HG03354 (cell line): Measurements from ENCODE around the gene MYRIP.

Source experiments
- ATAC-seq: cut with Tn5 transposase; IDR thresholded peaks from one replicate; pipeline ENCODE4 v1.9.1; 2021; ENCODE audit warnings: mild to moderate bottlenecking; ENCODE audit not compliant: unreplicated experiment, poor library complexity, severe bottlenecking

Gene MYRIP

DNA sequence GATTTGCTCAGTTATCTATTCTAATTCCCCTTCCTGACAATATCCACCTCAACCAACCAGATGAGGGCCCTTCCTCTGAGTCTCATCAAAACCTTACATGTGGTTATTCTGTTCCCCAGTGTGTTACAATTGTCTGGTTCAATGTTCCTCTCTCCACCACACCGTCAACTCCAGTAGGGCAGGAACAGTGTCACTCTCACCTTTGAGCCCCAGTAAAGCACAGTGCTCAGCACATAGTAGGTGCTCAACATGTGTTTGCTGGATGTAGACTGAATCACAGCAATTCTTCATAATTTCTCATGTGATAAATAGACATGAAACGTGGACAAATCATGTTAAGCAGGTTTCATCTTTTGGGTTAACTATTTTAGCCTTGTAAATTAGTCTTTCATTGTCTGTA lies 397.1 kb downstream of the MYRIP start:
- ATAC-seq = no peak

DNA sequence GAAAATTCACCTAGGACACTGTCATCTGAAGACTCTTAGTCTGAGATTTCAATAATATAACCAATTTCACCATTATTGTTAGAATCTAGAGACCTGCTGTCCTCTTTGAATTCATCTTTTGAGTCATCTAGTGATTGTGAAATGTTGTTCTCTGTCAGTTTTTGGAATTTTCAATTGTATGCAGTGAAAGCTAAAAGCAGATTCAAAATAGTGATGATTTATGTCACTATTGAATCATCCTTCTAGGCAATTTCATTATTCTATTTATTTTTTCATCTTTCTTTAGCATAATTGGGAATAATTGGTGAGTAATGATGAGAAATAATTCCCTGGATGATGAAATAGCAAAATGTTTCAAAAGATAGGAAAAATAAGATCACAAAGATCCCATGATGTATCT lies 398.4 kb downstream of the MYRIP start:
- no peak for ATAC-seq

DNA sequence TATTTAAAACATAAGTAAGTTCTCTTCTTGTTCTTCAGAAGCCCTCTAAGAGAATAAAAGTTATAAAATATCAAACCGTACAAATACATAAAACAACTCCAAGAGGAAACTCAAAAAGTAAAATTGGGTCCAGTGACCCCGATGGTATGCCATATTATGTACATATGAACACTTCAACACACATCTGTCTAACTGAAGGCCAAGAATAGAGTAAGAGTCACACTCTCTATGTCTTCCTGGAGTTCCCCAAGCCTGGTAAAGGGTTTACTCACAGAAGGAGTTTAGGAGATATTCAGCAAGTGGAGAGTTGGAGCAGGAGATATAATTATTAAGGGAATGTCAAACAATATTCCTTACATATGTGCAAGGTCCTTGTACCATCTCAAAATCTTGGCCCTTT lies 398.8 kb downstream of the MYRIP start:
- ATAC-seq = no peak

DNA sequence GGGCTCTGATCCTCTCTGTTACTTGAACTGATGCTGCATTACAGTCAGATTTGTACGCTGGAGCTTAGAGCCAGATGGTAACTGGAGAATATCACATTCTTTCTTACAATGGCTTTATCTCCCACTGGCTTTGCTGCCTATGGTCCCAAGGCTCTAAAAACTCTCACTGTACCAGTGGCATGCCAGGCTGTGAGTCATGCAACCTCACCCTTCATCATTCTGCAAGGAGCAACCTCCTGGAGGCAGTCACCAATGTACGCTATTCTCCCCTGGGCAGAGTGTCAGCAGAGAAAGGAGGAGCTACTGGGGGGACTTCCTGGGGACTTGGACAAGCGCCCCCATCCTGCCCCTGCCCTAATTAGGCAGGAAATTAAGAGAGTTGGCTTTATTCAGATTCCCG lies 402.2 kb downstream of the MYRIP start:
- ATAC-seq = no peak

DNA sequence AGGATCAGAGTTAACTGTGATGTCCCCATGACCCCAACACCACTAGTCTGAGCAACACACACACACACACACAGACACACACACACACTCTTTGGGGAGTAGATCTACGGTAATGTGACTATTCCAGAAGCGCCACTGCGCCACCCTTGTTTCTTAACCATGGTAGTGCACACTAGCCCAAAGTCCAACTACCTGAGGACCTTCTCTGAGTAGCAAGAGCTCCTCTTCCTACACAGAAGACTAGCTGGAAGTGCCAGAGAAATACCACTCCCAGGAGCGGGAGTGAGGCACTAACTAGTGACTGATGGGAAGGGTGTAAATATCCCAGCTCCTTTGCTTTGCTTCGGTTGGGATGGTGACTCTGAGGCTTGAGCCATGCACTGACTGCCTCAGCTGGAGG lies 404.1 kb downstream of the MYRIP start:
- no peak for ATAC-seq

DNA sequence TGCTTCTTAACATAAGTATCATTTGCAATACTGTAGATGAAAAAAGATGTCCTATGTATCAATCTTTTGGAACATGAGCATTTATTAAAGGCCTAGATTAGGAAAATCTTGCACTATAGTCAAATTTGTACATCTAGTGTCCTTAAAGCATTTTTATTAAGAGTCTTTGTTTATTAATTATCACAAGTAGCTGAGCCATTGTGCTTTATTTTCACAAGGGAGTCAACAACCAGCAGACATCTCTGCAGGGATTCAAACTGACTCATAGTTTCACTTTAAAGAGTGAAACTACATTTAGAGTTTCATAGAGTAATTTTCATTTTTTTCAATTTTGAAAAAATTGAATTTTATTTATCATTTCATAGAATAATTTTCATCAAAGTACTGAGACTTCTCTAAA lies 405.6 kb downstream of the MYRIP start:
- ATAC-seq = no peak

DNA sequence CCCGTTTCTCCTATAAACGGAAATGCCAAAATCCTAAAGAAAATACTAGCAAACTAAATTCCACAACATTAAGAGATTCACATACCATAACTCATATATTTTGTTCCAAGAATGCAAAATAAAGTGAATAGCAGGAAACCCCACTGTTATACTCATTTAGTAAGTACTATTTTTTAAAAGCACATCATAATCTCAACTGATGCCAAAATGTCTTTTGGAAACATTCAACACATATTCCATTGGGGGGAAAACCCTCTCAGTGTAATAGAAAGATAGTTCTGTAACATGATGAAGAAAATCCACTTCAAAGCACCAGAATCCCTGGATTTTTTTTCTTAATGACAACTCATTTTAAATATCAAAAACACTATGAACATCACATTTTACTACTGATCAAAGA lies 407.1 kb downstream of the MYRIP start:
- no peak for ATAC-seq

DNA sequence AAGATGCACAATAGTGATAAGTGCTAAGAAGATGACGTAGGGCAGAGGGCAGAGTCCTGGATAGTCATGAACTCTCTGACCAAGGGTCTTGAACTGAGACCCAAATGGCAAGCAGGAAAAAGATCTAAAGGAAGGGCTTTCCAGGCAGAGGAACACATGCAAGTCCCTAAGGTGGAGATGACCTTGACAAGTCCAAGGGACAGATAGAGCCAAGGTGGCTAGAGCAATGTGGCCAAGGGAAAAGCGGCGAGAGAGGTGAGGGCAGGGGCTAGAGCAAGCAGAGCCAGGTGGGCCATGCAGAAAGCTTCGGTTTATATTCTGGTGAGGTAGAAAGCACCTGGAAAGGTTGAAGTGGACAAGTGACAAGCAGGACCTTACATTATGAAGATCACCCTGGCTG lies 414.4 kb downstream of the MYRIP start:
- no peak for ATAC-seq

DNA sequence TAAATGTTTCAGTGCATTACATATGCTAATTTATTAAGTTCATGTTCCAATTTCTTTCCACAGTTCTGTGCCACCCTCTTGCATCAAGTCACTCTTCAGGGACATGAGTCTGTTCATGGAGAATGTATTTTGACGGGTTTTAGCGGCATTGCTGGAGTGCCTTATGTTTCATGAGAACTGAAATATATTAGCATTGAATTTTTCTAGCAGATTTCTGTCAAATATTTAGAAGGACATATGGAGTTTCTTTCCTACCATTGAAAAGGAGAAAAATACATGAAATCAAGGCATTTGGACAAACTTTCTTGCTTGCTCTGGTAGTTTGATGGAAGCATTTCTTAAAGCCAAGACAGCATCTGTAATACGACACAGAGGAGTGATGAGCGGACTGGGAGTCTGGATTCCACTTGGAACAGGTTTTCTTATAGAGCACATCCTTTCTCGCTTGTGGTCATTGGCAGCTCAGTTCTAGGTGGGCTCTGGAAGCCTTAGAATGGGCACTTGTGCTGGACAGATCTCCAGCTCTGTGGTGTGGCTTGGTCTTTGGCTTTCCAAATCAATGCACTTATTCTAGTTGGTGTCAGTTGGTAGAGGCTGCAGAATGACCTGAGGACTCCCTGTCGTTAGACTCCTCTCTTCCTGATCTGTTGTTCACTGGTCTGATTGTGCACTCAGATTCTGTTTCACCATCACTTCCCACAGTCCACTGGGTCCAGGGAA lies 415.5 kb downstream of the MYRIP start:
- no peak for ATAC-seq

DNA sequence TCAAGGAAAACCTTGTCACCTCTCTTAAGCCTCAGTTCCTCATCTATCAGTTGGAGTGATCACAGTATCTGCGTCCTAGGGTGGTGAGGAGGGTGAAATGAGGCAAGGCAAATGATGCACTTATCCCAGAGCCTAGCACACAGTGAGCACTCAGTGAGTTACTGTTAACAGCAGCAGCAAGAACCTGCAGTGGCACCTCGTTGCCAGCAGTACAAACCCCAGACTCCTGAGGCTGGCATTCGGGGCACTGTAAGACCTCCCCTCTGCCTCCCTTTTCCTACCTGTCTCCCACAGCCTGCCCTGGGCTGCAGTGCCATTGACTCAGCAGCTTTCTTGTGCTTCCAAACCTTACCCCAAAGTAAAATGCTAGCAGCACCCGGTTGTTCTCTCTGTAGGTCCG lies 417.2 kb downstream of the MYRIP start:
- ATAC-seq = no peak

DNA sequence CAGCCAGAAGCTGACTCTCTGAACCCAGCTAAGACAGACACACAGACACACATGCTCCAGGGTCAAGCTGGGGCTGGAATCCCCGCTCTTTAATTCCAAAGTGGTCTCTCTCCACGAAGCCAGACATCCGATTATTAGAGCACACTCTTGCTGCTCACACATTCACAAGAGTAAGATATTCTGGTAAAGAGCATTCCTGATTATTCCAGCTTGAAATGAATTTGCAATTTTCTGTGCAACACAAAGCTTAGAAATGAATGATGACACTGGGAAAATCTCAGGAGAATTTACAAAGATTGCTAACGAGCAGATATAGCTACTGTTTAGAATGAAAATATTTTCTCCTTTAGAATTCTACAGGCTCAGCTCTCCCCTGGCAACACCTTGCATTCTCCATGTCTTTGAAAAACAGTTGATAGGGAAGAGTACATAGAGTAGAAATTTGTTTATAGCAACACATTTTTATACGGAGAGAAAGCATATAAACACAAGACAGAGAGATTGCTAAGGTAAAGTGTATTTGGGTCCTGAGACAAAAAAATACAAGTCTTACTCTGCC lies 419.5 kb downstream of the MYRIP start:
- ATAC-seq = no peak

DNA sequence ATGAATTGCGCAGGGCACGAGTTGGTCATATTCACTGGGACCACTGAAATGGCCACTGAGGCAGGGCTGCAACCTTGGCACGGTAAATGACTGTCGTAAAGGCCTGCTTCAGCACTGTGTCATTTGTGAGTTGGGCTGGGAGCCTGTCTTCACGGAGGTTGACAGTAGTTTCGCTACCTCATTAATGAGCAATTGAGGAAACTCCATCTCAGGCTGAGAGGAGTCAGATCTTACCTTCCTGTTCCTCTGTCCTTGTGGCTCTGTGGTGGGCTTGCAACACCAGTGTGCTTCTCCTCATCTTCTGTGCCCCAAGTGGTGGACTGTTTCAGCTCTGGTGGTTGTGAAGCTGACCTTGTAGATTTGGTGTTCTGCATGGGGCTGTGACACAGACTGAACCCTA lies 420.0 kb downstream of the MYRIP start:
- ATAC-seq = no peak

DNA sequence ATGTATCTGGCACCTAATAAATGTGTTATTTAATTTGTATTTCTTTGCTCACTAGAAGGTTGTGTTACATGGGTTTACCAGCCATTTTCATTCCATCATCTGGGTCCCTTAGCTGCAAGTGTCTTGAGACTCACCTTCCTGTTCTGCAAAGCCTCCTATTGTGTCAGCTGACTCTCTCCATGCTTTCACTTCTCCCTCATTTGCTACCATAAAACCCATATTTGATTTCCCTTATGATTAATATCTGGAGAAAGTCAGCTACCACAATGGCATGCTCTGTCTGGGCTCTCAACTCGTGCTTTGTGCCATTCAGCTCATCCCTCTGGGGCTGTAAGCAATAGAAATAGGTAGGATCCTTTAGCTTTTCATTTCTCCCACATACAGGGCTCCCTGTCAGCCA lies 420.6 kb downstream of the MYRIP start:
- no peak for ATAC-seq

DNA sequence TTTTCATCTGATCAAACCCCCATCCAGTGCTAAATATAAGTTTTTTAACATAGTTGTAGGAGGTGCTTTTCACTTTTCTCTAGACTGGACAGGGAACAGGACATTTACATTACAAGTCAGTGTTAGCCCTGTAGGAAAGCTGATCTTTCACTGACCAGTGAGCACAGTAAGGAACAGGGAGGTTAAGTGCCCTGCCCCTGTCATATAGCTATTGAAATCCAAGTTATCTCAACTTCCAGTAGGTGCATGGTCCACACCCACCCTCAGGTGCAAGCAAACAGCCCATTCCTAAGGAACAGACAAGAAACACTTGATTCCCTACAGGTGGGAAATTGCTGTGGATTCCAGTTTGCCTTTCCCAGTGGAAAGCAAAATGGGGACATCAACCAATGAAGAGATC lies 421.0 kb downstream of the MYRIP start:
- ATAC-seq = no peak

DNA sequence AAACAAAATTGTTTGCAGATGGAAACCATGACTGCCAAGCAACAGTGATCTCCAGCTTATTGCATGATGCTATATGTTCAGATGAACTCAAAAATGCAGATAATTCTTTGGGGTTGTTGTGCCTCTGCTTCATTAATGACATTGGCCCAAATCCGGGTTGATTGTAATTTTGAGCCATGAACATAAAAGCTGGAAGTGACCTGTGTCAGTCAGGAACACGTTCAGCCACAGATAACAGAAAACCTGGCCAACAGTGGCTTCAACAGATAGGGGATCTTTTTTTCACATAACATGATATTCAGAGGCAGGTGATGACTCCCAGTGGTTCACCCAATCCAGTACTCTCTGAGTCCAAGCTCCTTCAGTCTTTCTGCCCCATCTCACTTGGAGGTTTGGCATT lies 423.2 kb downstream of the MYRIP start:
- no peak for ATAC-seq

DNA sequence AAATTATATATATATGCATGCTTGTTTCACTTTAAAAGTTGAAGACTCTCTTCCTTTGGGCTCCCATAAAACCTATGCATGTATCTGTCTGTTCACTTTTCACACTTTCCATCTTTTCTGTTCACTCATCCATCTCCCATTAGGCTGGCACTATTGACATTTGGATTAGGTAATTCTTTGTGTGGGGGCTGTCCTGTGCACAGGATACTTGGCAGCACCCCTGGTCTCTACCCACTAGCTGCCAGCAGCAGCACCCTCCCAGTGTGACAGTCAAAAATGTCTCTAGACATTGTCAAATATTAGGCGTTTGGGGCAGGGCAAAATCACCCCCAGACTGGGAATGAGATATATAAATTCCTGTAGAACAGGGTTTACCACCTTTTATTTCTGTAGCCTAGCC lies 427.8 kb downstream of the MYRIP start:
- no peak for ATAC-seq

DNA sequence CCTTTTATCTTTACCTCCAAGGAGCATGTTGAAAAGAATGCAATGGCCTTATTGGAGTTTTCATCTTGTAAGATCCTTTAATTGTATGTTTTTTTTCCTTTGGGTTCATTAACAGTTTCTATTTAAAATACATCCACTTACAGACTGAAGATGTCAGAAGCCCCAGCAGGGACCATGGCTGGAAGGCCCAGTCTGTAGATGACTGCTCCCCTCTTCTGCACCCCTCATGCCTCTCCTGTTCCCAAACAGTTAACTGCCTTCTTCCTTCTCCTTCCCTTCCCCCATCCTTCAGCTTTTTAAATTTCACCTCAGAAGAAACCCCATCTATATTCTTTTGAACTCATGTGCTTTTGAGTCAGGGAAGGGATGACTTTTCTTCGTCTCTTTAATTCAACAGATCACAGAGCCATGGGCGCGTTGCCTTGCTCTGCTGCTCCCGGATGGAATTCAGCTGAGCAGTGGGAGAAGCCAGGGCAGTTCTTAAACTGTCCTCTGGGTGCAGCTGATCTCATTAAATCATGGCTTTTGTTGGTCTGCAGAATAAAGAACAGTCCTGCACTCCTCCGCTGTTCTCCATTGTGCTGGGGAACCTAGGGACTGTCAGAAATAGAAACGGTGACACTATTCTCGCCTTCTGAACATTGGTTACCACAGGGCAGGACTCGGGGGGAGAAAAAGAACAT lies 428.6 kb downstream of the MYRIP start:
- ATAC-seq = no peak

DNA sequence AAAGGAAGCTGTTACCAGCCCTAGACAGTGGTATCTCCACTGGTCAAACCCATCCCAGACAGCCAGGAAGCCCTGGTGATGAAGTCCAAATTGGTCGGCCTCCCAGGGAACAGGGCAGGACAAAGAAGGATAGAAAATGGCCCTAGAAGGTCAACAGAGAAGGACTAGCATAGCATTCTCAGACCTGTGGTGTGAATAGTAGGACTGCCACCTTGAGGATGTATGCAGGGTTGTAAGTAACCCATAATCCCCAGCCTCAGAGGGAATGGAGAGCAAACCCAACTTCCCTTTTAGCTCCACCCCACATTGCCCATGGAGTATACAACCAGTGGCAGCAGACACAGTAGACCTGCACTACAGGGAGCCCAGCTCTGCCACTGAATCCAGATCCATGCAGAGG lies 431.5 kb downstream of the MYRIP start:
- no peak for ATAC-seq

DNA sequence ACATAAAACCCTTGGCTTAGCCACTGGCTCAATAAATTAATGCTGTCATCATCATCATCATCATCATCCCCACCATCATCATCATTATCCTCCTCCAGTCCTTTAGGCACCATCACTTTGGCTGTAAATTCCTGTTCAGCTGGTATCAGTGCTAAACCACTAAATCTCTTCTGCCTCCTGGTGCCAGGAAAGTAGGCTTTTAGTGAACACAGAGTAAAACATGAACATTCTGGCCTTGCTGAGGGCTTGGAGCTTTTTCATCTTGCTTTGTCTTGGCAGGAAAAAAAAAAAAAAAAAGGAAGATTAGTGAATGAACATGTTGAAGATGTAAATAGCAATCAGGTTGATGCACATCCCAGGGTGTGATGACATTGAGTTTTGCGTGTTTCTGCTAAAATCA lies 432.8 kb downstream of the MYRIP start:
- no peak for ATAC-seq

DNA sequence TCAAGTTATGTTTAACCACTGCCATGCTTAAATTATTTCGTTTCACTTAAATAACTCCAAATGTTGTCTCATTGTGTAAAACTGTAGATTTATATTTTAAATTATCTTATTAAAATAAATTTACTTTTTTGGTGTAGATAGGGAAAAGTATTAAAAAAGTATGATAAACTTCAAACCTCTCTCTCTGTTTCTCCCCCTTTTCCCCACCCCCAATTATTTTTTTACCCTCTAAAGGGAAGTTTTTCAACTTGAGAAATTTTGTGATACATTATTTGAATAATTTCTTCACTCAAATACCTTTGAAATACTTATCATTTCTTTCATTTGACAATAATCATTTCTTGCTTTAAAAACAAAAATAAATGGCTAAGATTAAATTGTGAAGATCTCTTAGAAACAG lies 433.2 kb downstream of the MYRIP start:
- no peak for ATAC-seq

DNA sequence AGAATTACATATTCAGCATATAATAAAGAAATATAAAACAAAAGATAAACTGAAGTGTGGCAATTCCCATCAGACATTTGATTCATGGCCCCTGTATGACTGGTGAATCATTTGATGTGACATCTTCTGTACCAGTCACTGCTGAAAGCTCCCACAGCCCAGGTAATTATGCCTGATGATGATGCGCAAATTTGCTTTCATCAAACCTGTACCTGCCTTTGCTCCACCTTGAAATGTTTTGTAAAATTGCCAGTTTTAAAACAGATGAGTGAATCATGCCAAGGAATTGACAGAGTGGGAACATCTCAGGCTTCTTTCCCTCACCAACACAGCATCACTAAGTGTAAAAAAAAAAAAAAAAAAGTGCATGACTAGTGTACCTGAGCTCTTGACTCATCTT lies 433.6 kb downstream of the MYRIP start:
- no peak for ATAC-seq
